Breast epithelium (tissue), 4 donors: Measurements from ENCODE around the gene PSMG3. TPM values are rescaled to one million over a fixed set of nuclear protein-coding genes. Genes with fewer than 3 reads are reported as not detected.

ENCODE experiments used
- DNase-seq, 2 donors: peaks; one replicate each; pipeline ENCODE4 v3.0.0-alpha.2; 2019; ENCODE audit warnings: low spot score in 2 of 2
- H3K27ac ChIP-seq, 2 donors: fragments of 200-600 bp; sonication (generic) in 1 of 2; one replicate each; pipeline ENCODE4 v1.5.1; 2016 to 2019; ENCODE audit warnings: mild to moderate bottlenecking in 1 of 2
- H3K27me3 ChIP-seq, 2 donors: fragments of 200-600 bp; sonication (generic) in 1 of 2; one replicate each; pipeline versions ENCODE4 v1.5.1 to v1.6.0; 2017 to 2019; ENCODE audit warnings: control low read depth in 1 of 2, mild to moderate bottlenecking in 1 of 2
- H3K36me3 ChIP-seq: fragments of 200-600 bp; one replicate; pipeline ENCODE4 v1.5.1; 2019
- H3K4me1 ChIP-seq, 2 donors: fragments of 200-600 bp; sonication (generic); one replicate each; pipeline ENCODE4 v1.5.1; 2016 to 2019; ENCODE audit warnings: control low read depth in 1 of 2
- H3K4me3 ChIP-seq, 3 donors: fragments of 200-600 bp; sonication (generic); 1 replicate in 2 of 3; 2 replicates in 1 of 3; pipeline ENCODE4 v1.5.1; 2016 to 2019; ENCODE audit warnings: mild to moderate bottlenecking in 3 of 3, moderate library complexity in 2 of 3
- H3K9me3 ChIP-seq, 2 donors: fragments of 200-600 bp; sonication (generic) in 1 of 2; one replicate each; pipeline ENCODE4 v1.5.1; 2016 to 2019; ENCODE audit warnings: control low read depth in 1 of 2
- POLR2A ChIP-seq: fragments of 450-650 bp; IDR thresholded peaks from one replicate; pipeline ENCODE4 v1.6.1; 2016; ENCODE audit warnings: antibody characterized with exemption, mild to moderate bottlenecking, moderate library complexity
- POLR2AphosphoS5 ChIP-seq, 3 donors: sonication (generic); formaldehyde crosslinking; IDR thresholded peaks; one replicate each; pipeline ENCODE4 v1.6.1; 2017; ENCODE audit warnings: antibody characterized with exemption in 3 of 3
- intact Hi-C: fragments of 100-400 bp; cut with DNase I; formaldehyde crosslinking; loops from one replicate; pipeline ENCODE4 v1.15.1; 2023; ENCODE audit warnings: low total_unique reads
- total RNA-seq, 3 donors: library from RNA; depleted of rRNA; stranded (reverse); fragments of >200 nt; gene quantifications; one replicate each; pipeline ENCODE4 v1.1.0, GENCODE V29; 2016
- TF ChIP-seq, protein P1 (sequence below), 3 donors: fragments of 450-650 bp; IDR thresholded peaks; one replicate each; pipeline ENCODE4 v1.5.1; 2016 to 2017; ENCODE audit warnings: antibody characterized with exemption in 3 of 3, mild to moderate bottlenecking in 3 of 3, moderate library complexity in 3 of 3

PSMG3 gene
- total RNA-seq, 3 donors from 2014 or later: 32.6 to 52.8 (median 45.4) TPM

DNA sequence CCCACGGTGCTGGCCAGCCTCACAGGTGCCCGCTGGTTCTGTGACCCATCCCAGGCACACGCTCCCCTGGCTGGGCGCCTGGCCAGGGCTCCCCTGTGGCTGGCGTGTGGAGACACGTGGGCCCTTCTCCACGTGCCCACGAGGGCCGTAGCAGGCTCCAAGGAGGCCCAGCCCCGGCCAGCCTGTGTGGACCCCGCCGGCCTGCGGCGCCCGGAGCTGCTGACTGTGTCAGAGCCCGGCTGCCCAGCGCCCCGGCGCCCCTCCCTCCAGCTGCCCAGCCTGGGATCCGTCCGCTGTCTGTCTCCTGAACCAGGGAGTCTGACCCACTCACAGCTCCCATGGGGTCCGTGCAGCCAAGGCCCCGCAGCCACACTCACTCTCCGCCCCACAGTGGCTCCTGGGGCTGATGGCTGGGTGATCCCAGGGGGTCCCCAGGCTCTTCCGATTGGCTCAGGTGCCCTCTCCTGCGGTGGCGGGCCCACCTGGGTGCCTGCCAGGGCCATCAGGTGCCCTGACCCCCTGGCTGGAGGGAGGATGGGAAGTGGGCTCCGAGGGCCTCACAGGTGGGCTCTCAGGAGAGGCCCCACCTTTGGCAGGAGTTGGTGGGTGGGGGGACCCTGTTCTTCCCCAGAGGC lies 23.4 kb downstream of the PSMG3 start:
- peak overlapping the region; percentile 9 to 25 for H3K27ac ChIP-seq
- peaks cover 0 to 5% of the 10 kb centered on the region in 2 donors for H3K4me1 ChIP-seq
- intact Hi-C loops: no loop called here
- no peaks in the 10 kb centered on the region for H3K36me3 ChIP-seq
- TF ChIP-seq POLR2AphosphoS5 (IDR thresholded peaks at IDR 0.05) (no peak), POLR2A (no peak)
- TF ChIP-seq, protein P1, sequence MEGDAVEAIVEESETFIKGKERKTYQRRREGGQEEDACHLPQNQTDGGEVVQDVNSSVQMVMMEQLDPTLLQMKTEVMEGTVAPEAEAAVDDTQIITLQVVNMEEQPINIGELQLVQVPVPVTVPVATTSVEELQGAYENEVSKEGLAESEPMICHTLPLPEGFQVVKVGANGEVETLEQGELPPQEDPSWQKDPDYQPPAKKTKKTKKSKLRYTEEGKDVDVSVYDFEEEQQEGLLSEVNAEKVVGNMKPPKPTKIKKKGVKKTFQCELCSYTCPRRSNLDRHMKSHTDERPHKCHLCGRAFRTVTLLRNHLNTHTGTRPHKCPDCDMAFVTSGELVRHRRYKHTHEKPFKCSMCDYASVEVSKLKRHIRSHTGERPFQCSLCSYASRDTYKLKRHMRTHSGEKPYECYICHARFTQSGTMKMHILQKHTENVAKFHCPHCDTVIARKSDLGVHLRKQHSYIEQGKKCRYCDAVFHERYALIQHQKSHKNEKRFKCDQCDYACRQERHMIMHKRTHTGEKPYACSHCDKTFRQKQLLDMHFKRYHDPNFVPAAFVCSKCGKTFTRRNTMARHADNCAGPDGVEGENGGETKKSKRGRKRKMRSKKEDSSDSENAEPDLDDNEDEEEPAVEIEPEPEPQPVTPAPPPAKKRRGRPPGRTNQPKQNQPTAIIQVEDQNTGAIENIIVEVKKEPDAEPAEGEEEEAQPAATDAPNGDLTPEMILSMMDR (IDR thresholded peaks at IDR 0.05): no peak
- no peak for DNase-seq
- no peak overlapping the region for H3K4me3 ChIP-seq
- no peaks in the 10 kb centered on the region for H3K27me3 ChIP-seq
- no peaks in the 10 kb centered on the region for H3K9me3 ChIP-seq

DNA sequence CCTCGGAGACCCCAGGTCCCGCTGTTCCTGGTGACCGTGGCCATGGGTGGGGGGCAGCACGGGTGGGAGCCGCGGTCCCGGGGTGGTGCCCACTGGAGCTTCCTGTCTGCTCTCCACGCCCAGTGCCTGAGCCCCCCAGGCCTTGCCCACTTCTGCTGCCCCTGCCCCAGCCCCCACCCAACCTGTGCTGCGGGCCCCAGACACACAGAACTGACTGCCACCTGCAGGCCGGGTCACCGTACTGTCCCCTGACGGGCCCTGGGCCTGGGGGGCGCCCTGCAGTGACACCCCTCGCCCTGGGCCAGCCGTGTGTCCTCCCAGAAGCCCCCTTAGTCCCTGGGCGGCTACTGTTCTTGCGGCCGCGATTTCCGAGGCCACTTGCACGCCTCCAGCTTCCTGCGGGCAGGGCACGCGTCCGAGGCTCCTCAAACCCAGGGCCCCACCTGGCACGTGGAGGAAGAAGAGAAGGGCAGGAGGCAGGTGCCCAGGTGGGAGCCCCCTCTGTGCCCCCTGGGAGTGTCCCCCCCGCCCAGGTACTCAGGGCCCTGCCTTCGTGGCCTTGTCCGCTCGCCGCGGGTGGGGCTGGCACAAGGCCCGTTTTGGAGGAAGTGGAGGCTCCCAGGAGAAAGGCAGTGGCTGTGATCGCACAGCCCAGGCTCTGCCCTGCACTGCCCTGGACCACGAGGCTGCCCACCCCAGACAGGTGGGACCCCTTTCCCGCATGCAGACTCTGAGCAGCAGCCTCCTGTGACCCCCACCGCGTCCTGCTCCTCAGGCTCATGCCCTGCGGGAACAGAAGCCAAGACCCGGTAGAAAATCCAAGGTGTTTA lies 24.2 kb downstream of the PSMG3 start:
- H3K4me3 ChIP-seq: no peak overlapping the region
- intact Hi-C loops: no loop called here
- peaks cover 3% of the 10 kb centered on the region for H3K36me3 ChIP-seq
- H3K27ac ChIP-seq: peak overlapping the region; percentile 9 to 25
- no peaks in the 10 kb centered on the region for H3K9me3 ChIP-seq
- H3K4me1 ChIP-seq: peaks cover 0 to 5% of the 10 kb centered on the region in 2 donors
- TF ChIP-seq POLR2AphosphoS5 (IDR thresholded peaks at IDR 0.05) (no peak), POLR2A (no peak)
- TF ChIP-seq, protein P1 (IDR thresholded peaks at IDR 0.05): no peak
- H3K27me3 ChIP-seq: no peaks in the 10 kb centered on the region
- no peak for DNase-seq

DNA sequence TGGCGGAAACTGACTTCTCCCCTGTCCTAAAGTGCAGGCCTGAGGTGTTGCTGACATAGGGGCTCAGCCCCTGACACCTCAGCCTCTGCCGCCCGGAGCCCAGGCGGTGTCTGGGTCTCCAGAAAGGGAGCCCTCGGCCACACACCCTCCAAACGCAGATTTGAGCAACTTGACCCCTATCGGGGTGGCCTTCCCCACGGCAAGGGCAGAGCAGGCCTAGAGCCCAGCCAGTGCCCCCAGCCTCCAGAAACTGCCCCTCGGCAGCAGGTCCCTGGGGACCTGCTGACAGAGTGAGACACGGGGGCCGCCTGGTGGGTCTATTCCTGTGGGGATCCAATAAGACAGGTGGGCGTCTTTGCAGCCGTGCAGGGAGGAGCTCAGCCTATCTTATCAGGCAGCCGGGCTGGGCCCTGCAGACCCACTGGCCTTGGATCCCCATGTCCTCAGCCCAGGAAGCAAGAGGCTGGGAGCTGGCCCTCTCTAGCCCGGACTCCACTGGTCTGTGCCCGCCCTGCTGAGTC lies 24.9 kb downstream of the PSMG3 start:
- H3K4me3 ChIP-seq: no peak overlapping the region
- peaks cover 7% of the 10 kb centered on the region for H3K36me3 ChIP-seq
- H3K9me3 ChIP-seq: no peaks in the 10 kb centered on the region
- DNase-seq: no peak
- intact Hi-C loops: no loop called here
- TF ChIP-seq, protein P1 (IDR thresholded peaks at IDR 0.05): no peak
- TF ChIP-seq POLR2A (no peak), POLR2AphosphoS5 (IDR thresholded peaks at IDR 0.05) (no peak)
- H3K27me3 ChIP-seq: no peaks in the 10 kb centered on the region
- peak overlapping the region; percentile 22 to 38 for H3K27ac ChIP-seq
- H3K4me1 ChIP-seq: peaks cover 0 to 5% of the 10 kb centered on the region in 2 donors

DNA sequence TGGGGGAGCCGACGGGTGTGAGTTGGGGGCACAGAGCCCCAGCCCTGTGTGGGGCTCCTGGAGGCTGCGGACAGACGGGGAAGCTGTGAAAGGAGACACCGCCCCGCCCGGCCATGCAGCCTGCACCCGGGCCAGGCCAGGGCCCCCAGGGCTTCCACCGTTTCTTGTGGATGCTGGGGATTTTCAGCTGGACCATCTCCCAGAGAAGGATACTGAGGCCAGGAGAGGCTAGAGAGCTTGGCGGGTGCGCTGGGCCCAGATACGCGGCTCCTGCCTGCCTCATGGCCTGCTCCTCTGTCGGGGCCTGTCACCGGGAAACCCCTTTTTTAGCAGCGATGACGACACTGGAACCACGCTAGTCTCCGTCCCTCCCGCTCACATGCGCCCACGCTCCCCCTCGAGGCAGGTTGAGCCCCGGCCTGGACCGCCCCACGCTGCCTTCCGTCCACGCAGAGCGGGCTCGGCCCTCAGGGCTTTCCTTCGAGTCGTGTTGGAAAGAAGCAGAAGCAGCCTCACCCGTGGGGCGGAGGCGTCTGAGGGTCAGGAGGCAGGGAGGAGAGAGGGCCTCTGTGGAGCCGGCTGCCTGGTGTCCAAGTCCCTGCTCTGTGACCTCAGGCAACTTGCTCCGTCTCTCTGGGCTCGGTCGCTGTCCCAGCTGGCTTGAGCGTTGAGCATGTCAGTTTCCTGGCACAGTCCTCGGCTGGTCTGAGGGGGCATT lies 25.5 kb downstream of the PSMG3 start:
- Histone ChIP-seq H3K4me1 (peaks cover 0 to 5% of the 10 kb centered on the region in 2 donors), H3K4me3 (no peak overlapping the region), H3K9me3 (no peaks in the 10 kb centered on the region), H3K36me3 (peaks cover 7% of the 10 kb centered on the region), H3K27ac (peak overlapping the region; percentile 22 to 38), H3K27me3 (no peaks in the 10 kb centered on the region)
- DNase-seq: no peak
- TF ChIP-seq POLR2AphosphoS5 (IDR thresholded peaks at IDR 0.05): peak in 1 of 3 donors; percentile 20
- no peak for TF ChIP-seq POLR2A
- intact Hi-C loops: no loop called here

- no peak for TF ChIP-seq POLR2A
- Histone ChIP-seq H3K36me3 (peaks cover 7% of the 10 kb centered on the region), H3K4me3 (no peak overlapping the region), H3K4me1 (peaks cover 0 to 5% of the 10 kb centered on the region in 2 donors), H3K27ac (peak overlapping the region in 1 of 2 donors; percentile 38), H3K9me3 (no peaks in the 10 kb centered on the region), H3K27me3 (no peaks in the 10 kb centered on the region)
- intact Hi-C loops: no loop called here
- no peak for DNase-seq
Measured at GRCh38 chr7:1543826-1544177, 26.0 kb downstream of the PSMG3 start.
